ENCODE data around the gene BLCAP.

BLCAP gene

DNA sequence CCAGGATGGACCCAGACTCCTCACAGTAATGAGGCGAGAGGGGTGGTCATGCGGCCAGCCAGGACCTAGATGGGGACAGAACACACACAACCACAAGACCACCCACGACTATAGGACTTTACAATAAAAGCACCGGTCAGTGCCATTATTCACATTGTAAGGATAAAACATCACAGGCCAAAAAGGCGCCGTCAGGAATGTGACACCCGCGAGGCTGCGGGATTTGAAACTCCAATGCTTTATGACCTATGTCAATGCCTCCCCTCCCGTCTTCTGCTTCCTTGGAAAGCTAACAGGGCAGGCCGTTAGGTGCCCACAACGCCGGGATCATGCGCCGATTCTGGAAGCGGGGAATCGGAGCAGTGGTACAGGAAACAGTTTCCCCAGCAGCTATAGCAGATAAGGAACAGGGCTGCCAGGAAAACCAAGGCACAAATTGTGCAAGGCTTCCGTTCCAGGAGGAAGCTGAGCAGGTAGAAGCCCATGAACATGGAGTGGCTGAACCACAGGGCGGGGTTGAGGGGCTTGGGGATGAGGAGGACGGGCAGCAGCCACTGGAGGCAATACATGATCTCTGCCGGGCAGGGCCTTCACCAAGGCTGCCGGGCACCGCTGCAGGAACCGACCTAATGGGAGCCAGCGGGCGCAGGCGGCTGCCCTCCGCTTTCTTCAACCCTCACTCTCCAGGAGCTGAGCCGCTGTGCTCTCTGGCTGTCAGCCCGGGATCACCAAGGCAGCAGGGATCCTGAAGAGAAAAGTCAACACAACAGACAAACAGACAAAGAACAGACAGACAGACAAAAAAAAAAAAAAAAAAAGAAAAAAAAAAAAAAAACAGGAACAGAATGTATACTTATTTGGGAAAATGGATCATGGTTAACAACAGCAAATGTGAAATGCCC, 8.8 kb downstream of the BLCAP start:
- no peak for DNase-seq (ENCODE audit: low read depth in 1 of 2, low spot score in 1 of 2)
- H3K4me3 ChIP-seq (replicated peaks; ENCODE audit: insufficient read depth, low read length), result no peak overlapping the region
- TF ChIP-seq, protein P1, sequence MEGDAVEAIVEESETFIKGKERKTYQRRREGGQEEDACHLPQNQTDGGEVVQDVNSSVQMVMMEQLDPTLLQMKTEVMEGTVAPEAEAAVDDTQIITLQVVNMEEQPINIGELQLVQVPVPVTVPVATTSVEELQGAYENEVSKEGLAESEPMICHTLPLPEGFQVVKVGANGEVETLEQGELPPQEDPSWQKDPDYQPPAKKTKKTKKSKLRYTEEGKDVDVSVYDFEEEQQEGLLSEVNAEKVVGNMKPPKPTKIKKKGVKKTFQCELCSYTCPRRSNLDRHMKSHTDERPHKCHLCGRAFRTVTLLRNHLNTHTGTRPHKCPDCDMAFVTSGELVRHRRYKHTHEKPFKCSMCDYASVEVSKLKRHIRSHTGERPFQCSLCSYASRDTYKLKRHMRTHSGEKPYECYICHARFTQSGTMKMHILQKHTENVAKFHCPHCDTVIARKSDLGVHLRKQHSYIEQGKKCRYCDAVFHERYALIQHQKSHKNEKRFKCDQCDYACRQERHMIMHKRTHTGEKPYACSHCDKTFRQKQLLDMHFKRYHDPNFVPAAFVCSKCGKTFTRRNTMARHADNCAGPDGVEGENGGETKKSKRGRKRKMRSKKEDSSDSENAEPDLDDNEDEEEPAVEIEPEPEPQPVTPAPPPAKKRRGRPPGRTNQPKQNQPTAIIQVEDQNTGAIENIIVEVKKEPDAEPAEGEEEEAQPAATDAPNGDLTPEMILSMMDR (IDR thresholded peaks at IDR 0.05; ENCODE audit: insufficient read depth, low read length), result no peak
- TF ChIP-seq, protein P2, sequence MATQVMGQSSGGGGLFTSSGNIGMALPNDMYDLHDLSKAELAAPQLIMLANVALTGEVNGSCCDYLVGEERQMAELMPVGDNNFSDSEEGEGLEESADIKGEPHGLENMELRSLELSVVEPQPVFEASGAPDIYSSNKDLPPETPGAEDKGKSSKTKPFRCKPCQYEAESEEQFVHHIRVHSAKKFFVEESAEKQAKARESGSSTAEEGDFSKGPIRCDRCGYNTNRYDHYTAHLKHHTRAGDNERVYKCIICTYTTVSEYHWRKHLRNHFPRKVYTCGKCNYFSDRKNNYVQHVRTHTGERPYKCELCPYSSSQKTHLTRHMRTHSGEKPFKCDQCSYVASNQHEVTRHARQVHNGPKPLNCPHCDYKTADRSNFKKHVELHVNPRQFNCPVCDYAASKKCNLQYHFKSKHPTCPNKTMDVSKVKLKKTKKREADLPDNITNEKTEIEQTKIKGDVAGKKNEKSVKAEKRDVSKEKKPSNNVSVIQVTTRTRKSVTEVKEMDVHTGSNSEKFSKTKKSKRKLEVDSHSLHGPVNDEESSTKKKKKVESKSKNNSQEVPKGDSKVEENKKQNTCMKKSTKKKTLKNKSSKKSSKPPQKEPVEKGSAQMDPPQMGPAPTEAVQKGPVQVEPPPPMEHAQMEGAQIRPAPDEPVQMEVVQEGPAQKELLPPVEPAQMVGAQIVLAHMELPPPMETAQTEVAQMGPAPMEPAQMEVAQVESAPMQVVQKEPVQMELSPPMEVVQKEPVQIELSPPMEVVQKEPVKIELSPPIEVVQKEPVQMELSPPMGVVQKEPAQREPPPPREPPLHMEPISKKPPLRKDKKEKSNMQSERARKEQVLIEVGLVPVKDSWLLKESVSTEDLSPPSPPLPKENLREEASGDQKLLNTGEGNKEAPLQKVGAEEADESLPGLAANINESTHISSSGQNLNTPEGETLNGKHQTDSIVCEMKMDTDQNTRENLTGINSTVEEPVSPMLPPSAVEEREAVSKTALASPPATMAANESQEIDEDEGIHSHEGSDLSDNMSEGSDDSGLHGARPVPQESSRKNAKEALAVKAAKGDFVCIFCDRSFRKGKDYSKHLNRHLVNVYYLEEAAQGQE (IDR thresholded peaks at IDR 0.05; ENCODE audit: insufficient replicate concordance, low read depth), result no peak
- TF ChIP-seq GABPA (IDR thresholded peaks at IDR 0.05; ENCODE audit: low read depth) (no peak), SPI1 (IDR thresholded peaks at IDR 0.05; ENCODE audit: borderline replicate concordance, low read depth) (no peak), POLR2AphosphoS5 (IDR thresholded peaks at IDR 0.05; ENCODE audit: low read depth) (no peak)
- no peak overlapping the region for H3K27ac ChIP-seq (replicated peaks)
- no peaks in the 10 kb centered on the region for H3K27me3 ChIP-seq (ENCODE audit: insufficient read depth, poor library complexity, severe bottlenecking)

DNA sequence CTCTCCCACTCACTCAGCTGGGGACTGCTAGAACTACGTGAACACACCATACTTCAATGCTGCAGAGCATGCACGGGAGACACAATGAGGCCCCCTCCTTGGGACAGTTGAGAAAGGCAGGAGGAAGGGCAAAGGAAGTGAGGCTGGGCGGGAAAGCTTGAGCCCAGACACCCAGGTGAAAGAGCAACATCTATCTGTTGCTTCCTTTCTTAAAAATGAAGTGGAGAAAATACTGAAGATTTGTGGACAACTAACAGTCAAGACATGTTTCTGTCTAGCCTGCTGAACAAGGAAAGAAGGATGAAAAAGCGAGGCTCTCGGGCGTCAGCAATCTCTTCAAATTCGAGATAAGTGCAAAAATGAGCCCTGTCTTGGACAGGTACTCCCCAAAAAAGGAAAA, 9.6 kb downstream of the BLCAP start:
- Histone ChIP-seq H3K27ac (replicated peaks) (no peak overlapping the region), H3K27me3 (ENCODE audit: insufficient read depth, poor library complexity, severe bottlenecking) (no peaks in the 10 kb centered on the region), H3K4me3 (replicated peaks; ENCODE audit: insufficient read depth, low read length) (no peak overlapping the region)
- DNase-seq (ENCODE audit: low read depth in 1 of 2, low spot score in 1 of 2), result no peak
- no peak for TF ChIP-seq GABPA (IDR thresholded peaks at IDR 0.05; ENCODE audit: low read depth)
- TF ChIP-seq, protein P2 (IDR thresholded peaks at IDR 0.05; ENCODE audit: insufficient replicate concordance, low read depth), result no peak
- TF ChIP-seq SPI1 (IDR thresholded peaks at IDR 0.05; ENCODE audit: borderline replicate concordance, low read depth), result no peak
- TF ChIP-seq POLR2AphosphoS5 (IDR thresholded peaks at IDR 0.05; ENCODE audit: low read depth), result no peak
- TF ChIP-seq, protein P1 (IDR thresholded peaks at IDR 0.05; ENCODE audit: insufficient read depth, low read length), result no peak

DNA sequence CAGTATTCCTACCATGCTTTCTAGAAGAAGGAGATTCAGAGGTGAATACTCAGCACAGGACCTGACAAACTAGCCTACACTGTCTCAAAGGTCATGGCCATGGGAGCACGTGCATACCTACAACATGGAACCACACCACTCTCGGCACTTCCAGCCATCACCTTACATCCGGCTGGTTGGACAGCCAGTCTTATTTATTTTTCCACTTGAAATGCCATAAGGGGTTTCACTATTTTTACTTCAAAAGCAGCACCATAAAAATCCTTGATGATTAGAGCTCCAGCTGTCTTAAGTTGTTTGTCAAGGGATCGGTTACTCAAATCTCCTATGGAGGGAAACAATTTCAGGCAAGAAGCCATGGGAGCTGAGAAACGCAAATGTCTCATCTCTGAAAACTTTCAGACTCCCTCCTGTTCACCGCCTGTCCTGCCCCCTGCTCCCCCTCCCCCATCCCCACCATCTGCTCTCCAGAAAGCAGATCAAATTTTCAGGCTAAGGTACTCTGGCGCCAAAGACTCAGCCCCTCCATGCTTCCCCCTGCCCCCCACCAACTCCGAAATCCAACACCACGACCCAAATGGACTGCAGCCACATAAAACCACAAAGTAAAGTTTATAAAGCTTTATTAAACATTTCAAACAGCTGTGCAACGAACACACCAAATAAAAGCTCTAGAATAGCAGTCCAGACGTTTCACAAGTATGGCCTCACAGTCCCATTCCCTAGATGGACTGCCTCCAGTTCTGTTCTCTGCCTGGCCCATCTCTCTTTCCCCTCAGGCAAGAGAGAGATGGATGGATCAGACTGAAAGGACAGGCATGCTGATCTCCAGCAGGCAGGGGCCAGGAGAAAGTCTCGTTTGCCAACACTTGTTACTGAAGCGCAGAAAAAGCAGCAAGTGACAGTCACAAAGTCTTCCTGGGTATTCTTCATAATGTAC, 10.6 kb downstream of the BLCAP start:
- H3K27ac ChIP-seq (replicated peaks), result no peak overlapping the region
- no peaks in the 10 kb centered on the region for H3K27me3 ChIP-seq (ENCODE audit: insufficient read depth, poor library complexity, severe bottlenecking)
- DNase-seq (ENCODE audit: low read depth in 1 of 2, low spot score in 1 of 2), result no peak
- TF ChIP-seq, protein P1 (IDR thresholded peaks at IDR 0.05; ENCODE audit: insufficient read depth, low read length), result no peak
- TF ChIP-seq GABPA (IDR thresholded peaks at IDR 0.05; ENCODE audit: low read depth) (no peak), SPI1 (IDR thresholded peaks at IDR 0.05; ENCODE audit: borderline replicate concordance, low read depth) (no peak), POLR2AphosphoS5 (IDR thresholded peaks at IDR 0.05; ENCODE audit: low read depth) (no peak)
- TF ChIP-seq, protein P2 (IDR thresholded peaks at IDR 0.05; ENCODE audit: insufficient replicate concordance, low read depth), result no peak
- no peak overlapping the region for H3K4me3 ChIP-seq (replicated peaks; ENCODE audit: insufficient read depth, low read length)

Data from HL-60 (cell line).